IPS-20b (cell line): ENCODE results near the gene SRGAP3.

Experiments used
- H3K27ac ChIP-seq: one replicate; pipeline ENCODE4 v1.5.1; 2013; ENCODE audit warnings: low read length
- H3K27me3 ChIP-seq: 2 replicates; pipeline ENCODE4 v1.6.1; 2013; ENCODE audit warnings: mild to moderate bottlenecking, low read length, inconsistent platforms; ENCODE audit not compliant: insufficient read depth
- H3K36me3 ChIP-seq: 2 replicates; pipeline ENCODE4 v1.6.1; 2013; ENCODE audit warnings: low read depth, mild to moderate bottlenecking, inconsistent platforms, low read length, moderate library complexity; ENCODE audit not compliant: insufficient read depth
- H3K4me1 ChIP-seq: 2 replicates; pipeline ENCODE4 v1.6.1; 2013; ENCODE audit warnings: mild to moderate bottlenecking, control low read depth, inconsistent platforms, low read length, moderate library complexity; ENCODE audit not compliant: insufficient read depth
- H3K4me3 ChIP-seq: 2 replicates; pipeline ENCODE4 v1.5.1; 2013; ENCODE audit warnings: mild to moderate bottlenecking, low read length, inconsistent platforms
- H3K9ac ChIP-seq: 2 replicates; pipeline ENCODE4 v1.6.1; 2013; ENCODE audit warnings: low read depth, mild to moderate bottlenecking, inconsistent platforms, low read length, moderate library complexity
- H3K9me3 ChIP-seq: 2 replicates; pipeline ENCODE4 v1.6.1; 2013; ENCODE audit warnings: mild to moderate bottlenecking, low read depth, low read length, inconsistent platforms; ENCODE audit not compliant: insufficient read depth

SRGAP3 gene

DNA sequence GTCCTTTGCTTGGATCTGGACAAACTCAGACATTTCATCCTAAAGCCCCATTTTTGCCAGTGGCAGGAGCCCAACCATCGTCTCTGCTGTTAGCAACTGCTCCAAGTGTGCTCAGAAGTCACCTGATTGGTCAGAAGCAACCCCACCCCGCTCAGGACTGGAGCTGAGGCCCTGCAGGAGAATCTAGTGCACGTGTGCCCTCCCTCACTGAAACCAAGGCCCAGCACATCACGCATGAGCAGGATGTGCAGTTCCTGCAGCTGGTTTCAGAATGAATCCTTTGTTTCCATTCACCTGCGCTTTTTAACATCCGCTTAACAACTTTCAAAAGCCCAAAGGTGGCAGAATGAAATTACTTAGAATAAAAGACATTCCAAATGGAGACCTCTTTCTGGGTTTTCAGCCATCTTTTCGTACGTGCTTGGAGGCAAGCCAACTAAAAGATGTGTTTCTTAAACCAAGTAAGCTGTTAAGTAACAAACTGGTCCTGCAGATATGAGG is 81.2 kb downstream of the SRGAP3 start:
- Histone ChIP-seq H3K9ac (no peak overlapping the region), H3K9me3 (no peaks in the 10 kb centered on the region), H3K36me3 (no peaks in the 10 kb centered on the region), H3K4me3 (no peak overlapping the region), H3K4me1 (no peaks in the 10 kb centered on the region), H3K27me3 (no peaks in the 10 kb centered on the region), H3K27ac (no peak overlapping the region)

DNA sequence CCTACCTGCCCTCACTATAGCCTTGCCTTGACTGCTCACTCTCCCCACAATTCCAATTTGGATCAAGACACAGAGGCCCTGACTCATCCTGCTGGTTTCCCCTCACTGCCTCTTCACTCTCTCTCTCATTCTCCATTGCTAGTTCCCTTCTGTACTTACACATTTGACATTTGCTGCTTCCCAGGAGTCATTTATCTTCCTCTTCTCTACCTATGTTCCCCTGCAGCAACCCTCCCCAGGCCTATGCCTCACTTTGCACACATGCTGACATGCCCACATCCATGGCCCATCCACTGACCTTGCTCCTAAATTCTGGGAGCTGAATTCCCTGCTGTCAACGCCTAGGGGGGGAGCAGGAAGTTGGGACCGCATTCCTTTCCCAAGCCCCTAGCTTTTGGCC is 82.2 kb downstream of the SRGAP3 start:
- Histone ChIP-seq H3K36me3 (no peaks in the 10 kb centered on the region), H3K4me1 (no peaks in the 10 kb centered on the region), H3K4me3 (no peak overlapping the region), H3K27ac (no peak overlapping the region), H3K9ac (no peak overlapping the region), H3K27me3 (no peaks in the 10 kb centered on the region), H3K9me3 (no peaks in the 10 kb centered on the region)

DNA sequence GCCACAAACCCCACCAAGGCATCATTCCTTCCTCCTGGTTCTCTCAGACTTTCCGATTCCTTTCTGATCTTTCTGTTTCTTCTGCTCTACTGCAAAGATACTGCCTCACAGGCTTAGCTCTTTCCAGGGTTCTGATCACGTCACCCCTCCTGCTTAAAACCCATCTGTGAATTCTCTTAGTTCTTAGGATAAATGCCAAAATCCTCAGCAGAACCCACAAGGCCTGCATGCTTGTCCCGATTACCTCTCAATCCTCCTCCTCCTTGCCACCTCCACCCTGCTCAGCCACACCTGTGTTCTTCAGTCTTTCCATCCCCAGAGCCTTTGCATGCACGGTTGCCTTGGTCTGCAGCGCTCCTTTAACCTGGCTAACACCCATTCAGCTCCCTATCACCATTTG is 84.0 kb downstream of the SRGAP3 start:
- H3K4me1 ChIP-seq, result no peaks in the 10 kb centered on the region
- no peak overlapping the region for H3K9ac ChIP-seq
- H3K4me3 ChIP-seq, result no peak overlapping the region
- H3K36me3 ChIP-seq, result no peaks in the 10 kb centered on the region
- no peaks in the 10 kb centered on the region for H3K9me3 ChIP-seq
- no peaks in the 10 kb centered on the region for H3K27me3 ChIP-seq
- no peak overlapping the region for H3K27ac ChIP-seq

DNA sequence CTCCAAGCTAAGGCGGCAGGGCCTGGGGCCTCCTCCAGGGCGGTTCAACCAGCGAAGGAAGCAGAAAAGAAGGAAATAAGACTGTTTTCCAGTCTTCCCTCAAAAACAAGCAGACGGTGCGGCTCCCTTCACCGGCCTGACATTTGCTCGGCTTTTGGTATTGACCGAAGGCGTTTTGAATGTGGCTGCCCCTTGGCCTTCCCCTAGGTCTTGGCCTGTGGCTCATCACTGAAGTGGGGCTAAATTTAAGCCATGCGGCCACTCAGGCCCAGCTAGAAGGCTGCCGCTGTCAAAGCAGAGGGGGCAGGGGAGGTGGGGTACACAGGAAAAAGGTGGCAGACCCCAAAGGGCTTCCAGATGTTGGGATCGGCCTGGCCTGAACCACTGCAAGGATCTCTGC is 86.2 kb downstream of the SRGAP3 start:
- Histone ChIP-seq H3K9me3 (no peaks in the 10 kb centered on the region), H3K4me3 (no peak overlapping the region), H3K27ac (no peak overlapping the region), H3K36me3 (no peaks in the 10 kb centered on the region), H3K4me1 (no peaks in the 10 kb centered on the region), H3K9ac (no peak overlapping the region), H3K27me3 (no peaks in the 10 kb centered on the region)

DNA sequence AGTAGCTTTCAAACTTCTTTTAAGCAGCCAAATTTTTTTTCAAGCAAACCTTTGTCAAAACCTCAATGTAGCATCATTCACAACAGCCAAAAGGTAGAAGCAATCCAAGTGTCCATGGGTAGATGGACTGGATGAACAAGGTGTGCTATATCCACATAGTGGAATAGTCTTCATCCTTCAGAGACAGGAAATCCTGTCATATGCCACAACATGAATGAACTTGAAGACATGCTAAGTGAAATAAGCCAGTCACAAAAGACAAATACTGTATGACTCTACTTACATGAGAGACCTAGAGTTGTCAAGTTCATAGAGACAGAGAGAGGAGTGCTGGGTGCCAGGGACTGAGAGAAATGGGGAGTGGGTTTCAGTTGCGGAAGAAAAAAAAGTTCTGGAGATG is 87.6 kb downstream of the SRGAP3 start:
- H3K36me3 ChIP-seq, result no peaks in the 10 kb centered on the region
- no peak overlapping the region for H3K27ac ChIP-seq
- H3K4me3 ChIP-seq, result no peak overlapping the region
- H3K9ac ChIP-seq, result no peak overlapping the region
- no peaks in the 10 kb centered on the region for H3K27me3 ChIP-seq
- no peaks in the 10 kb centered on the region for H3K9me3 ChIP-seq
- H3K4me1 ChIP-seq, result no peaks in the 10 kb centered on the region; the same call in 1 of the 2 replicates

DNA sequence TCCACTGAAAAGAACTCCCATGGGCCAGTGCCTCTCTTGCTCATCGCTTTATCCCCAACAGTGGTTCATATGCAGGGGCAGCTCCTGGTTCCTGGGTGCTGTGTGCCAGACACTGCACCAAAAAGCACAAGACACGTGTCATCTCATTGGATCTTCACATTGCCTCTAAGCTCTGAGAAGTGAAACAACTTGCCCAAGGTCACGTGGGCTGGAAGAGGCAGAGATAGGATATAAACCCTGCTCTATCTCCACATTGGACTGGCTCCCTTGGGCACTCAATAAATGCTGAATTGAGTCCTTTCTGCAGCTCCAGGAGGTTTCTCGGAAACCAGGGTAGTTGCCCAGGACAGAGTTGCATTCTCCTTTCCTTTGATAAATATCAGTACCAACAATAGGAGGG is 88.1 kb downstream of the SRGAP3 start:
- H3K4me3 ChIP-seq, result no peak overlapping the region
- no peak overlapping the region for H3K27ac ChIP-seq
- H3K9ac ChIP-seq, result no peak overlapping the region
- H3K36me3 ChIP-seq, result no peaks in the 10 kb centered on the region
- H3K9me3 ChIP-seq, result no peaks in the 10 kb centered on the region
- no peaks in the 10 kb centered on the region; the same call in 1 of the 2 replicates for H3K4me1 ChIP-seq
- no peaks in the 10 kb centered on the region for H3K27me3 ChIP-seq

DNA sequence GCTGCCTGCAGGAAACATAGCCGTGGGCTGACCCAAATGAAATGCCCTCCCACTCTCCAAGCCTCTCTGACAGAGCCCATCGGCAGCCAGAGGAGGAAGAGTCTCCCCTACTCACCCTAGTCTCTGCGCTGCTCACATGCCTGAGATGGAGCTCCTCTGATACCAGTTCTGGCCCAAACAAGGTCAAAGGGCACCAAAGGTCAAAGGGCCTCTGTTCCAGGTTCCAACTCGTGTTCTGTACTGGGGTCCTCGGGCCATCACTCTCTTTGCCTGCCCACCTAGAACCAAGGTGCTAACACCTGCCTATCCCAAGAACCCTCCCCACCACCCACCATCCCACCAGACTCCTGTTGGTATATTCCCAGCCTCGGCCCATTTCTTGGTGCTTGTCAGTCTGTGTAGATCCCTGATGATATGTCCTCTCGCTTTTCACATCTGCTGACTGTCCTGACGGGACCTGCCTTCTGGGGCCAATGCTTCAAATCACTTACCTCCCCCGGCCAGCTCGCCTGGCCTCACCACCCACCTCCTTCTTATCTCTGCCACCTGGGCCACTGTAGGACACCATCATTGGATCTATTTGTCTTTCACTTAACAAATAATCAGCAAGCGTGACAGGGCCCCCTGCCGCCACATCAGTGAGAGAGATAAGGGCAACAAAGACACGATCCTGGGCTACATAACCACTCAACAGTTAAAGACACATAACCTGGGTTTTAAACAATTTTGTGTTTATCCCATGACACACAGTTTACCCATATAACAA is 90.4 kb downstream of the SRGAP3 start:
- Histone ChIP-seq H3K36me3 (no peaks in the 10 kb centered on the region), H3K27me3 (no peaks in the 10 kb centered on the region), H3K9me3 (no peaks in the 10 kb centered on the region), H3K4me1 (no peaks in the 10 kb centered on the region; the same call in 1 of the 2 replicates), H3K4me3 (no peak overlapping the region), H3K27ac (no peak overlapping the region), H3K9ac (no peak overlapping the region)

DNA sequence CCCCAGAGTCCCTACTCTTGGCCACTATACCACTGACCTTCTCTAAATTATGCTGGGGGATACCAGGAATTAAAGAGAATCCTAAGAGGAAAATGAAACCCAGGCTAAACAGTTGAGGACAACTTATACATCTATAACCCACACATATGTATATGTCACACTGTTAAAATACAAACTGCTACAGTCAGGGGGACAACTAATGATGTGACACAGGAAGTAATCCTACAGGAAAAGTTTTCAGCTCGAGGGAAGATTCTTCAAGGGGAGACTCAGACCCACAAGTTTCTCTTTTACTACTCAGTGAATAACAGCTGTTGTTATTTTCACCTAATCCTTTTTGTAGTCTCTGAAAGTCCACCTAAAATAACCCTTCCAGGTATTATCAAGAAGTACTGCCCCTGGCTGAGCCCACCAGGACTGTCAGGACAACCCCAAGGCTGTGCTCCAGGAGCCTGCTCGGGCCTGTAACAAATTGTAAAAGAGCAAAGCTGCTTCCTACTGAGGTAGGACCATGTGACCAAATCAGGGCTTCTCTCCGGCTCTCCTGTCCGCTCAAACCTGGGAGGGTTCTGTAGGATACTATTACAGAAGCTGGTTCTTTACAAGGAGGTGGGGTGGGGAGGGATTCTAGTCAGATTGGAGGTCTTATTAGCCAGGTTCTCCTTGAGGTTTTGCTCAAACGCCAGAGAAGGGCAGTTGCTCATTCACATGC is 91.6 kb downstream of the SRGAP3 start:
- H3K4me3 ChIP-seq, result no peak overlapping the region
- no peaks in the 10 kb centered on the region for H3K36me3 ChIP-seq
- no peaks in the 10 kb centered on the region for H3K9me3 ChIP-seq
- no peaks in the 10 kb centered on the region for H3K27me3 ChIP-seq
- no peak overlapping the region for H3K9ac ChIP-seq
- no peaks in the 10 kb centered on the region; the same call in 1 of the 2 replicates for H3K4me1 ChIP-seq
- no peak overlapping the region for H3K27ac ChIP-seq

DNA sequence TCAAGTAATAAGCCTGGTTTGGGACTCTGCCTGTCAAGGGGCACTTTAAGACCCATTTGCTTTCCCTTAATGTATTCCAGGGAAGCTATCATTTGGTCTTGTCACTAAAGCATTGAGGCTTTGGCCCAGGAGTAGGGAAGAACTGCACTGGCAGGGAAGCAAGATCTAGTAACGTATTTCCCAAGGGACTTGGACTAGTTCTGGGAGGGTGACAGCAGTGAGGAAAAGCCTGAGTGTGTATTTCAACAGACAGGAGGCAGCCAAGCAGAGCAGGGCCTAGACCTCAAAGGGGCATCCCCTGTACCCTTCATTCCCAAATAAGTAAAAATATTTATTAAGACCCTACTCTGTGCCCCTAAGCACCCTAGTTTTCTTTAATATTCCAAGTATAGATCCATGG is 92.8 kb downstream of the SRGAP3 start:
- H3K27me3 ChIP-seq, result no peaks in the 10 kb centered on the region
- H3K4me1 ChIP-seq, result no peaks in the 10 kb centered on the region; the same call in 1 of the 2 replicates
- no peaks in the 10 kb centered on the region for H3K36me3 ChIP-seq
- H3K9ac ChIP-seq, result no peak overlapping the region
- H3K9me3 ChIP-seq, result no peaks in the 10 kb centered on the region
- H3K4me3 ChIP-seq, result no peak overlapping the region
- H3K27ac ChIP-seq, result no peak overlapping the region

DNA sequence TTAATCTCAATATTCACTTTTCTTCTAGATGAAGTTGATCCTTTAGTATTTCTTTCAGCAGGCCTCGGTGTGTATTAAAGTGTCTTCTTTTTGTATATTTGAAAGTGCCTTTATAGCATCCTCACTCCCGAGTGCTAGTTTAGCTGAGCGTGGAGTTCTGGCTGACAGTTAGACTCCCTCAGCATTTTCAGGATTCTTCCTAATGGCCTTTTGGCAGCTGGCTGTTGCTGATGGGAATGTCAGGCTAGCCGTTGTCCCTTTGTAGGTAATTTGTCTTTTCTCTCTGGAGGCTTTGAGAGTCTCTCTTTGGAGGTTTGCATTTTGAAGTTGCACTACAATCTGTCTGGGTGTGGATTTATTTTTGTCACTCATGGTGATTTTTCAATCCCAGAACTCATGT is 94.4 kb downstream of the SRGAP3 start:
- H3K27me3 ChIP-seq, result no peaks in the 10 kb centered on the region
- no peak overlapping the region for H3K27ac ChIP-seq
- H3K9ac ChIP-seq, result no peak overlapping the region
- H3K4me1 ChIP-seq, result no peaks in the 10 kb centered on the region; the same call in 1 of the 2 replicates
- H3K9me3 ChIP-seq, result no peaks in the 10 kb centered on the region; the same call in 1 of the 2 replicates
- no peaks in the 10 kb centered on the region for H3K36me3 ChIP-seq
- no peak overlapping the region for H3K4me3 ChIP-seq

DNA sequence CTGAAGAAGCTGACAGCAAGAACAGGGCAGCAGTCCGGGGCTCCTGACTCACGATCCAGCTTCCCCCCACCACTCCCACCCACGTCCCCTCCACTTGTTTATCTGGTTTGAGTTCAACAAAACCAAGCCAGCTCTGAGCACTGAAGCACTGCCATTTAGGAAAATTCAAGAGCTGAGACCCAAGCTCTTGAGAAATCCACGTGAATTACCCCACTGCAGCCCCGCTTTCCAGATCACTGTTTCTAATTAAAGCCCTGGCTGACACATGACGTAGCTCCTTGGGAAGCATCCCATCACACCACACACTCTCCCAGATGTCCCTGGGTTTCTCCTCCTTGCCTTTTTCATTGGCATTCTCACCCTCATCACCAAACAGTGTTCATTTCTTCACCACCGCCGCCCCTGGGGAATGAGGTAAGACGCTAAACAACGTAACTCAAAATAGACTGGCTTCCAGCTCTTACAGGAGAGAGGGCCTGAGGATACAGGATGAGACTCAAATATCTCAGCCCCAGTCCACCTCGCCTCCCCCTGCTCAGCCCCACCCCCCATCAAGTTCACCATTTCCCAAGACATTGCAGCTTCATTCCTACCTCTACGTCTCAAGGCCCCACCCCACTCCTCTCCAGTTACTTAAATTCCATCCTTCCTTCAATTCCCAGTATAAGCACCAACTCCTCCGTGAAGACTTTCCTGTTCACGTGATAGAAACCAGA is 95.4 kb downstream of the SRGAP3 start:
- no peaks in the 10 kb centered on the region for H3K36me3 ChIP-seq
- H3K27me3 ChIP-seq, result no peaks in the 10 kb centered on the region
- H3K4me1 ChIP-seq, result no peaks in the 10 kb centered on the region; the same call in 1 of the 2 replicates
- H3K27ac ChIP-seq, result no peak overlapping the region
- no peak overlapping the region for H3K9ac ChIP-seq
- no peaks in the 10 kb centered on the region; the same call in 1 of the 2 replicates for H3K9me3 ChIP-seq
- no peak overlapping the region for H3K4me3 ChIP-seq
